ENCODE data around the gene FCSK. TPM values are rescaled to one million over a fixed set of nuclear protein-coding genes. Genes with fewer than 3 reads are reported as not detected.
A peak's percentile ranks its signal among the peaks of the same experiment; 100 is the strongest.

FCSK gene
- total and polyA plus RNA-seq, 2 of the 13 experiments (the other 11 are each of a cell fraction or from before 2014, with no cell fraction given) = 9.1 to 19.2 TPM

- TF ChIP-seq KDM3A (CRISPR knock-in tag; IDR thresholded peaks at IDR 0.05; ENCODE audit: low read depth) = no peak
- TF ChIP-seq ZSCAN21 (CRISPR knock-in tag; IDR thresholded peaks at IDR 0.05; ENCODE audit: borderline replicate concordance) = no peak; the same call in none of the 2 replicates
- no peak for TF ChIP-seq MLX (CRISPR knock-in tag; IDR thresholded peaks at IDR 0.05)
- no peak for TF ChIP-seq HNF4G (IDR thresholded peaks at IDR 0.05; ENCODE audit: borderline replicate concordance, low read depth, low read length)
- no peak for TF ChIP-seq HNF4G (CRISPR knock-in tag; IDR thresholded peaks at IDR 0.05; ENCODE audit: borderline replicate concordance, low read depth)
- TF ChIP-seq HOXA9 (CRISPR knock-in tag; IDR thresholded peaks at IDR 0.05; ENCODE audit: borderline replicate concordance) = no peak
- TF ChIP-seq GZF1 (CRISPR knock-in tag; IDR thresholded peaks at IDR 0.05) = no peak
- TF ChIP-seq ARID5B (CRISPR knock-in tag; IDR thresholded peaks at IDR 0.05) = peak; percentile 25; the same call in 1 of the 2 replicates
- TF ChIP-seq E2F2 (CRISPR knock-in tag; IDR thresholded peaks at IDR 0.05; ENCODE audit: borderline replicate concordance) = no peak
- no peak for TF ChIP-seq TRIM22 (IDR thresholded peaks at IDR 0.05)
- 0 out of 2 replicates have a peak, but pooled peaks have one; percentile 42 for TF ChIP-seq MXD4 (CRISPR knock-in tag; IDR thresholded peaks at IDR 0.05)
- no peak for TF ChIP-seq PAF1 (CRISPR knock-in tag; IDR thresholded peaks at IDR 0.05)
- no peak; the same call in 1 of the 2 replicates for TF ChIP-seq ELF4 (CRISPR knock-in tag; IDR thresholded peaks at IDR 0.05; ENCODE audit: borderline replicate concordance)
- TF ChIP-seq FOXO4 (CRISPR knock-in tag; conservative IDR thresholded peaks at IDR 0.05) = no peak
- no peak for TF ChIP-seq IRF9 (CRISPR knock-in tag; IDR thresholded peaks at IDR 0.05; ENCODE audit: borderline replicate concordance)
- no peak; the same call in 1 of the 2 replicates for TF ChIP-seq ZBTB44 (CRISPR knock-in tag; IDR thresholded peaks at IDR 0.05)
- TF ChIP-seq FOXK1 (CRISPR knock-in tag; IDR thresholded peaks at IDR 0.05; ENCODE audit: borderline replicate concordance, low read depth) = peak; percentile 53; the same call in 1 of the 2 replicates
Observed at GRCh38 chr16:70523743-70524398, 69.5 kb downstream of the FCSK start, which contains the start of gene SF3B3 (continued).

All from HepG2 (cell line).